SK-MEL-5 (cell line): ENCODE results near the gene DLGAP4. TPM values are rescaled to one million over a fixed set of nuclear protein-coding genes. Genes with fewer than 3 reads are reported as not detected.

Source experiments
- DNase-seq: peaks from one replicate; pipeline ENCODE4 v3.0.0-alpha.2; 2016; ENCODE audit warnings: low read depth, low spot score
- in situ Hi-C: cut with HindIII; loops from 2 replicates; pipeline ENCODE4 v1.10.0; 2016; ENCODE audit warnings: low sequenced_read_pairs, high pct_unique_total_duplicates, low pct_unique_long_range_greater_than_20kb
- total RNA-seq: library from RNA; depleted of rRNA; stranded (reverse); fragments of >200 nt; shearing (Covaris generic); gene quantifications from 2 replicates; pipeline ENCODE4 v1.2.3, GENCODE V29; 2014

The DLGAP4 gene
- total RNA-seq, 1 experiment from 2014 or later, result 14.2 TPM

DNA sequence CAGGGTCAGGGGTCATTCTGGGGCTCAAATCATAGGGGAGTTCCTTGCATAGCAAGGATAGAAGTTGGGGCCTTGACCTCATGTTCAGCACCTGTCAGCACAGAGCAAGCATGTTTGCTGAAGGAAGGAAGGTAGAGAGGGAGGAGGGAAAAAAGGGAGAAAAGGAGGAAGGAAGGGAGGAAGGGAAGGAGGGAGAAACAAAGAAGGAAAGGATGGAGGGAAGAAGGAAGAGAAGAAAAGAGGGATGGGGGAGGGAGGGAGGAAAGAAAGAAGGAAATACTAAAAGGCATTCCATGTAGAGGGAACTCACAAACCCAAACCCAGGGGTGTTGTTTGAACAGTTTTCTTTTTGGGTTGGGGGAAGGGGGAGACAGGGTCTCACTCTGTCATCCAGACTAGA is 80.1 kb downstream of the DLGAP4 start:
- DNase-seq, result no peak
- in situ Hi-C loops, result no loop called here

DNA sequence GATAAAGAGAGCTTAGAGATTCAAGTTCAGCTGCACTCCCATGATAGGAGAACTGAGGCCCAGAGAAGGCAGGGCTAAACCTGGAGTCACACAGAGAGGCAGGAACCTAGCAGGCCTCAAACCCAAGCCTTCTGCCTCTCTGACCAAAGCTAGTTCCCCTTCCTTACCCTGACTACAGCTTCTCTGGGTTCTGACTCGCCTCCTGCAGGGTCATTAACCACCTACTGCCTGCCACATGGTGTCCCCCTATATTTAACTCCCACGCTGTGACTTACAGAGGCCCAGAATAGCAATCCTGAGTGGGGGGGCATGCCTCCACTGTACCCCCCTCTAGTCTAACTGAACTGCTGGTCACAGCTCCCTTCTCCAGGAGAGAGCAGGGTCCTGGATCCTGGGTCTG is 84.1 kb downstream of the DLGAP4 start:
- DNase-seq, result no peak
- in situ Hi-C loops, result no loop called here

DNA sequence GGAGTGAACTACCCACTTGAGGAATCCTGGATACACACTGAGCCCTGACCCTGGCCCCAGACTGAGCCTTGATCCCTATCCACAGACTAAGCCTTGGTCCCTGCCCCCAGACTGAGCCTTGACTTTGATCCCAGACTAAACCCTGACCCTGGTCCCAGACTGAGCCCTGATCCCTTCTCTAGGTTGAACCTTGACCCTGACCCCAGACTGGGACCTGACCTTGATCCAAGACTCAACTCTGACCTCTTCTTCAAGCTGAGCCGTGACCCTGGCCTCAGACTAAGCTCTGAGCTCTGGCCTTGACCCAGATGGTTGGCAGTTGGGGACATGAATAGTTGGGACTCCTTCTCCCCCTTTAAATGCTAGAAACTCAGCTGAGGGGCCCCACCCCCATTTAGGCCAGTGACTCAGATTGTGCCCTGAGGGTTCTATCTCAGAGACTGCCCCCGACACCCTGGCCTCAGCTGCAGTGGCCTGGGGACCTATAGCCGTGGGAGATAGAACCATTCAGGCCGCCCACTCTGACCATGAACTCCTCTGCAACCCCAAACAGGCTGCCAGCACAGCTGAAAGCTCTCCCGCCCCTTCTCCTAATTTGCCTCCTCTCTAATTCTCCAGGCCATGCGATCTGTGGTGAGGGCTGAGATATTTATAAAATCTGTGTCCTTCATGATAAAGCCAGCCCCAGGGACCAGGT is 84.7 kb downstream of the DLGAP4 start:
- in situ Hi-C loops, result no loop called here
- DNase-seq, result no peak

DNA sequence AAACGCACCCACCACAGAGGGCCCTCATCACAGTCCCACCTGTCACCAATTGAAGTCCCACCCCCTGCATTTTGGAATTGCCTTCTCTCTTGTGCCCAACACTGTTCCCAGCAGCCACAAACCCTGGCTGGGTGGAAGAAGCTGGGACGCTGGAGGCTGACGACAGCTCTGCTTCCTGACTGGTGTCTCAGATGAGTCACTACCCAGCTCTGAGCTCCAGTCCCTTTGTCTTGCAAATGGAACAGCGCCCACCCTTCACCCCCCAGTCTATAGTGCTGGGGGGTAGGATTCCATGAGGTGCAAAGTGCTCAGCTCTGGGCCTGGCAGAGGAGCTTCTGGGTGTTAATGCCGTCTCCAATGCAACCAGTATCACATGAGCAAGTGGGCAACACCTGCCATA is 85.3 kb downstream of the DLGAP4 start:
- in situ Hi-C loops, result no loop called here
- DNase-seq, result no peak

DNA sequence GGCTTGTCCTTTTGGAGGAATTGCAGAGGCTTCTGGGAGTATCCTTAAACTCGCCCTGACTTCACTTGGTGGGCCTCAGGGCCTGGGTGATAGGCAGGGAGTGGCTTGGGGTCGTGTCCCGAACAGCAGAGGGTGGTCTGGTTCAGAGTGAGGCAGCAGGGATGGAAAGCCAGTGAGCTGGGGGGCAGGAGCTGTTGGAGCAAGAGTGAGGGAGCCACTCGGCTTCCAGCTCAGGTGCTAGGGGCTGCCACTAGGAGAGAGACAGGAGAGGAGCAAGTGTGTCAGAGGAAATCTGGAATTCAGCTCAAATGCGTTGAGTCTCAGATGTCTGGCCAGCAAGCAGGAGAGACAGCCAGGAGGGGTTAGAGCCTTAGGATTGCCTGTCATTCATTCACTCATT is 85.8 kb downstream of the DLGAP4 start:
- in situ Hi-C loops, result no loop called here
- DNase-seq, result no peak

DNA sequence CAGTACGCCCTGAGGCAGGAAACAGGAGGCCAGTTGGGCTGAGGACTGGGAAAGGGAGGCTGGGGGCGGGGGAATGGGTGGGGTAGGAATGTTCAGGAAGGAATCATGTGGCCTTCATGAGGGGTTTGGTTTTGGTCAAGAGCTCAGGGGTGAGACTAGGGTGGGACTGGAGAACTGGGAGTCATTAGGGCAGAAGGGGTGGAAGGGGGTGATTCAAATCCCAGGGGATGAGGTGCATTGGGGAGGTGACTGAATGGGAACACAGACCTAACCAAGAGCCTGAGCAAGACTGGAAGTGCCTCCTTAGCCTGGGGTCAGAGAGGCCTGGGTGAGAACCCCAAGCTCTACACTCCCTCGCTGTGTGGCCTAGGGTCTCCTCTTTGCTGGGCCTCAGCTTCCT is 86.8 kb downstream of the DLGAP4 start:
- in situ Hi-C loops, result no loop called here
- DNase-seq, result no peak

DNA sequence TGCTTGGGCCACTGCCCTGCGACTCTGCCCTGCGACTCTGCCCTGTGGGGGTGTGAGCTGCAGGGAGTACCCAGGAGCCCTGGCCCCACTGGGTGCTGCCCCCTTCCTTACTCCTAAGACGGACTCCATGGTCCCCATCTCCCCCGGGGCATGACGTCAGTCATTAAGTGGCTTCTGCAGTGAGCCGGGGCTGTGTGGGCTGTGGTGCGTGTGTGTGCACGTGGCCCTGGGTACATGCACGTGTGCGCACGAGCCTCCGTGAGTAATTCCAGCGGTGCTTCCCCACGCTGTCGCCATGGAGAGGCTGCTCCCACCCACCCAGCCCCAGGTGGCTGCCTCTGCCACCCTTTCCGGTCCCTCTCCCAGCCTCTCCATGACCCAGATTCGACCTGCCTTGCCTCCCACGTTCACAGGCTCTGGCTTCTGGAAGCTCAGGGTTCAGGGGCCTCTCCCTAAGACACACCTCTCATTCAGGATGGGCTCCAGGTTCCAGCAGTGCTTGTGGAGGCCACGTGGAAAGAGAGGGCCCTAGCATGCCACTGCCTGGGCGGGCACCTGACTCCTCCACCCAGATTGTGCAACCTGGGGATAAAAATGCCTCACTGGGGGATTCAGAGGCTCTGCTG is 88.3 kb downstream of the DLGAP4 start:
- in situ Hi-C loops, result no loop called here
- DNase-seq, result no peak

DNA sequence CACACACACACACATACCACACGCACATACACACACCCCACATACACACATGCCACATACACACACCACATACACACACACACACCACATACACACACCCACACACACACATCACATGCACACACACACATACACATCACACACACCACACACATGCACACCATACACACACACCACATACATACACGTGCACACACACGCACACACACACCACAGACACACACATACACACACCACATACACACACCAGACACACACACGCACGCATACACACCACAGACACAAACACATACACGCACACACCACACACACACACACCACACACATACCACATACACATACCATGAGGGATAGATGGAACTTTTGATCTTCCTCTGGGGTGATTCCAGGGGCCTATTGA is 90.2 kb downstream of the DLGAP4 start:
- in situ Hi-C loops, result no loop called here
- no peak for DNase-seq

DNA sequence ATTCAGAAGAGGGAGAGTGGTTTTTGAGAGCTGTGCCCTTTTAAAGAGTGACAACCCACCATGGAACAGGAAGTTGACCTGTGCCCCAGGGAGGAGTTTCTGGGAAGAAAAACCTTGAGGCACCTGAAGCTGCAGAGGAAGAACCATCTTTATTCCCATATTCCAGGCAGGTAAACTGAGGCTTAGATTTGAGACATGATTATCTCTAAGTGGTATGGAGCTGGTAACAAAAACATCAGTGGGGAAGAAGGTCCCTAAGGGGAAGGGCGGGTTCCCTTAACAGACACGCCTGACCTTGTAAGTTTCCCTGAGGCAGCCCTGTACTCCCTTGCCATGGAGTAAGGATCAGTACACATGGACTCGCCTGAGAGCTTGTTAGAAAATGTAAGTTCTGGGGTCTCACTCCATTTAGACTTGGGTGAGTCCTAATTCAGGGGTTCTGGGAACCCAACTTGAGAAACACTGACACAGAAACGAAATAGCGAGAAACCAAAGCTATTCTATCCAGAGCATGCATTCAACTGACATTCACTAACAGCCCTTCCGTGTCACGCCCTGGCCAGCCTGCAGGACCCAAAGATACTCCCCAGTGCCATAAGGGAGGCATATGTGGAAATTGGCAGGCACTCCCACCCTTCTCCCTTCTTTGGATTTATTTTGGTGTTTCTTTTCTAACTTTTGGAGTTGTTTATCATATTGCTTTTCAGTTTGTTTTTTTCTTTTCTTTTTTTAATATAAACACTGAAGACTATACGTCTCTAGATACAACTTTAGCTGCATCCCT is 90.9 kb downstream of the DLGAP4 start:
- DNase-seq, result no peak
- in situ Hi-C loops, result no loop called here

DNA sequence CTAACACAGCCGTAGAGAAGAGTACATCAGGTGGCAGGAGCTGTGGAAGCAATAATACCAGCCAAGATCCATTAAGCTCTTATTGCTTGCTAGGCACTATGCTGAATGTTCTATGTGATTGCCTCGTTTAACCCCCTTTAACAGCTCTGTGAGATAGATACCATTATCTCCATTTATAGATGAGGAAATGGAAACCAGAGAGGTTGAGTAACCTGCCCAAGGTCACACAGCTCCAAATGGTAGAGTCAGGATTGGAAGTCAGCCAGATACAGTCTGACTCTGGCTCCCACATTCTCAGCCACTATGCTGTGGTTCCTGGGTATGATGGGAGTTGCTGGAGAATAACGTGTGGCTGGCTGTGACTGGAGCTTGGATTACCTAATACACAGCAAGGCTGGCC is 92.4 kb downstream of the DLGAP4 start:
- no peak for DNase-seq
- in situ Hi-C loops, result no loop called here

DNA sequence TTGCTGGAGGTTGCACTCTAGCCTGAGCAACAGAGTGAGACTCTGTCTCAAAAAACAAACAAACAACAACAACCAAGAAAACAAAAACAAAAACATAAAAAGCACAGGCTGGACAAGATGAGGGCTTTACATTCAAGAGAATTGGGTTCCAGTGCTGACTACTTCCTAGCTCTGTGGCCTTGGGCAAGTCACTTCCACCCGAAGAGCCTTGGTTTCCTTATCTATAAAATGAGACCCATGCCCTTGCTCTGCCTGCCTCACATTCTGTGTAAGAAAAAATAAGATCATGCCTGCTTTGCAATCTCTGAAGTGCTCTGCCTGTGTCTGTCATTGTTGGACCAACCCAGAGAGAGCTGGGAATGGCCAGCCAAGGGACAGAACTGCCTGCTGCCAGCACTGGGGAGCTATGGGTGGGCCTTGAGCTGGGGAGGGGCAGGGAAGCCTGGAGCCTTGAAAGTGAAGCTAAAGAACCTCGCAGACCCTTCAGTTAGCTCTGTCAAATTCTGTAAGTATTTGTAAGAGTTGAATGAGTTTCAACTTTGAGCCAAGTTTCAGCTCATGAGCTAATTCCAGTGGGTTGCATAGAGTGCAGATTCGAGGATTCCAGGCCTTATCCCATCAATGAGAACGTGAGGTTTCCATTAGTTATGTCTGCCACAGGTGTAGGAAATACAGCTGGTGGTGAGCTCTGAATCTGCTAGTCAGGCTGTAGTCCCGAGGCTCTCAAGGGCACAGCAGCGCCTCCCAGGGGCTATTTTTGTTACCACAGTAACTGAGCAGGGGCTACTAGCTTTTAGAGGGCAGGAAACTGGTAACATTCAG is 93.2 kb downstream of the DLGAP4 start:
- in situ Hi-C loops, result no loop called here
- DNase-seq, result peak; percentile 100

DNA sequence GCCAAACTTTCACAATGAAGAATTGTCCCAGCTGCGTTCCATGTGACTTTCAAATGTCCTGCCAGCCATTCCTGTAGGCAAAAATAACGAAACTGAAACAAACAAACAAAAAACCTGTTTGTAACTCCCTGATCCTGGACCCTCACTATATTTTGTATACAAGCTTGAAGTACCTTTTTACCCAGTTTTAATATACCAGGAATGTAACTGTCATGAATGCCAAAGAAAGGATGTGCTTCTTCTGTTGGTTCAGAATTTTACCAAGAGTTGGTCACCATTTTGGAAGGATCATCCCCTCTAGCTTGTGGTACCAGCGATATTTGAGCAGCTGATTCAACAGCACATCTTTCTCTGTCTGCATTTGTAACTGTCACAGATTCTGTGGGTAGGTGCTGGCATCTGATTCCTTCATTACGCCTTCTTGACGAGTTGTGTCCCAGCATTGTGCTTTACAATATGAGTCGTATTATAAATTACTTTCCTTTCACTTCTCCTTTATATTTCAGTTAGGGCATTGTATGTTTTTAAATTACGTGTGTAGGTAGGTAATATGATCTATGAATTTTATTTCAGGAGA is 93.9 kb downstream of the DLGAP4 start:
- in situ Hi-C loops, result no loop called here
- no peak for DNase-seq

DNA sequence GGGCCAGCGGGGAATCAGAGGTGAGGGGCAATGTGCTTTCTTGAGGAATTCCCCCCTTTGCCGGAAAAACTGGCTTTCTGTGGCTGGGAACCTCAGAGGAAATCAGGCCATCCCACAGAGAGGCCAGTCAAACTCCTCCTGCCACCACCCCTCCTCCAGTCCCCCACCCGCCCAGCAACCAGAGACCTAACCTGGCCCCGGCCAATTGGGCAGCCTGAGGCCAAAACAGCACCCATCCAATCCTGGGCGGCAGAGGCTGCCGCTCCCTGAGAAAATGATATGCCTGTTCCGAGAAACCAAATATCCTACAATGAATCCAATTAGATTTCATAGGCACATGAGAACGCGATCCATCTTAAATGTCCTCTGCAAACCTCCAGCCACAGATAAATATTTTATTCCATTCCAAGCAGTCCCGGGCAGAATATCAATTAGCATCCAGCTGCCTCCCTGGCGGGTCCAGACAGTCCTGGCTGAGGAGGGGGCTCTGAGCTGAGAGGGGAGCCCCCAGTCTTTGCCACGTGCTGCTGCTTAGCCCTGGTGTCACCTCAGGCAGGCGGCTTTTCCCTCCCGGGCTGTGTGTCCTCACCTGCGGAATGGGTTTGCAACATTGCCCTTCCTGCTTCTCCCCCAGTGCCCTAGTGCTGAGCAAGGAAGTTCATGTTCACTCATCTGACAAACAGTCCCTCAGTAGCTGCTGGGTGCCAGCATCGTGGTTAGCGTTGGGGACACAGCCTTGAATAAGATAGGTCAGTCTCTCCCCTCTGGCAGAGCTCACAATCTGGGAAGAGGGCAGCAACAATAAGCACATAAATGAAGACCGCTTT is 95.0 kb downstream of the DLGAP4 start:
- DNase-seq, result peak; percentile 75
- in situ Hi-C loops, result no loop called here

DNA sequence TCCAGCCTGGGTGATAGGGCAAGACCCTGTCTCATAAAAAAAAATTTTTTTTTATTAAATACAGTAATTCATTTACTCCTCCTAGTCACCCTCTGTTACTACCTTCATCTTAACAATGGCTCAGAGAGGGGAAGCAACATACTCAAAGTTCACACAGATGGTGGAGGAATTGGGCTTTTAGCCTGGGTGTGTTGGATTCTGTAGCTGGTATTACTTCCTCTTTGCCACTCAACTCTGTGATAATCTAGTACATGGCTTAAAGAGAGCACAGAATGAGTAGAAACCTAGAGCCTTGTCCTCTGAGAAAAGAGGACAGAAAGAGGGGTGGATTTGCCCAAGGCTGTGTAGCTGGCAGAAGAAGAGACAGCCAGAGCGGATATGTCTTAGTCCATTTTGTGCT is 96.6 kb downstream of the DLGAP4 start:
- in situ Hi-C loops, result no loop called here
- DNase-seq, result no peak

DNA sequence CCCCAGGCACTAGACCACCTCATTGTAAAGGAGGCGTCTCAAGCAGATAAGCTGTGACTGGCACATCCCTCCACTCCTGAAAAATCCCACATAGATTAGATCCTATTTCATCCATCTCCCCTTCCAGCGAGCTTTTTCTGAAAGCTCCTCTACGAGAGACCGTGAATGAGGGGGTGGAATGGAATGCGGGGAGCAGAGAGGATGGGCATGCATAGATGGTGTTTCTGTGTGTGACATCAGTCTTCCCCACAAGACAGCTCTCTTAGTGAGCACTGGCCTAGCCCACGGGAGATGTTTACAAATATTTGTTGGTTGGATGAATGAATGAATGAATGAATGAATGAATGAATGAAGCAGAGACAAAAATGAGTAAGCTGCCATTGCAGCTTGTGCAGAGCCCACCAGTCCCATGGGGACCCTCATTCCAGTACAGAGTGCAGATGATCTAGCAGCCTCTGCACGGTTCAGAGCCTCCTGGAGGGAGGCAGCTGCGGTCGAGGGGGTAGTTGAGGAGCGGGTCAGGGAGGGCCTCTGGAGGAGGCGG is 98.4 kb downstream of the DLGAP4 start:
- in situ Hi-C loops, result no loop called here
- DNase-seq, result no peak

DNA sequence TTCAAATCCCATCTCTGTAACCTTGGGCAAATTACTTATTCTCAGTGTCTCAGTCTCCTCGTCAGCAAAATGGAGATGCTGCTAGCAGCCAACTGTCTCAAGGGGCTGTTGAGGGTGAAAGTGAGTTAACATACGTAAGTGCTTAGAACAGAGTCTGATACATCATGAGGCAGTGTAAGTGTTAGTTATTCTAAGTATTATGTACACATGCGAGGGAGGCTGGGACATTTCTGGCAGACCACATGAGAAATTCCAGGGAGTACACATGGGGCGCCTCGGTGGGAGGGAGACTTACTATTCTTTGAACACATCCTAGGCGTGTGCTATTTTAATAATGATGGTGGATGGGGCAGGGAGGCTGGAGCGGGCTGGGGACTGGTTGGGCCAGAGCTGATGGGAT is 99.1 kb downstream of the DLGAP4 start:
- no peak for DNase-seq
- in situ Hi-C loops, result no loop called here
